Measurements from ENCODE around the gene MEIOB. TPM values are rescaled to one million over a fixed set of nuclear protein-coding genes. Genes with fewer than 3 reads are reported as not detected.
"Not testable (repeated sequence)": the region's sequence is repeated elsewhere in the genome, so short reads cannot be mapped to it uniquely, and the experiment has no call there.

MEIOB gene
- total RNA-seq, 1 donor from 2014 or later, result not detected

- ATAC-seq (ENCODE audit: low read depth) (no peak), DNase-seq (no peak)
- Mint-ChIP-seq H3K9me3 (no peaks in the 10 kb centered on the region), H3K36me3 (ENCODE audit: low read depth) (no peaks in the 10 kb centered on the region), H3K27me3 (peaks cover 11% of the 10 kb centered on the region), H3K4me3 (no peak overlapping the region), H3K27ac (no peak overlapping the region), H3K4me1 (no peaks in the 10 kb centered on the region)
- intact Hi-C loops (cut with micrococcal nuclease), result no loop called here
- POLR2A ChIA-PET, result interaction anchor here (0.7 kb wide), 1 partner anchor 434 kb away, joined by 9 read pairs; no protein-coding TSS in a partner anchor
- CTCF ChIA-PET, result no interaction called here
- TF ChIP-seq CTCF (IDR thresholded peaks at IDR 0.05), result no peak
Observed at GRCh38 chr16:1903845-1904840, 32.2 kb upstream of the MEIOB start.

- ChIA-PET POLR2A (no interaction called here), CTCF (no interaction called here)
- Mint-ChIP-seq H3K27me3 (peaks cover 11% of the 10 kb centered on the region), H3K4me3 (no peak overlapping the region), H3K27ac (no peak overlapping the region), H3K9me3 (no peaks in the 10 kb centered on the region), H3K36me3 (ENCODE audit: low read depth) (no peaks in the 10 kb centered on the region), H3K4me1 (no peaks in the 10 kb centered on the region)
- DNase-seq (no peak), ATAC-seq (ENCODE audit: low read depth) (no peak)
- TF ChIP-seq CTCF (IDR thresholded peaks at IDR 0.05), result no peak
- intact Hi-C loops (cut with micrococcal nuclease), result no loop called here
Observed at GRCh38 chr16:1903220-1903574, 31.2 kb upstream of the MEIOB start.

GRCh38 chr16:1902547-1903219 is 30.7 kb upstream of the MEIOB start:
- TF ChIP-seq CTCF (IDR thresholded peaks at IDR 0.05), result no peak
- DNase-seq (no peak), ATAC-seq (ENCODE audit: low read depth) (no peak)
- H3K9me3 Mint-ChIP-seq, result no peaks in the 10 kb centered on the region
- CTCF ChIA-PET, result no interaction called here
- no peak overlapping the region for H3K27ac Mint-ChIP-seq
- H3K36me3 Mint-ChIP-seq (ENCODE audit: low read depth), result no peaks in the 10 kb centered on the region
- peaks cover 11% of the 10 kb centered on the region for H3K27me3 Mint-ChIP-seq
- POLR2A ChIA-PET, result no interaction called here
- intact Hi-C loops (cut with micrococcal nuclease), result no loop called here
- H3K4me1 Mint-ChIP-seq, result no peaks in the 10 kb centered on the region
- H3K4me3 Mint-ChIP-seq, result no peak overlapping the region

- intact Hi-C loops (cut with micrococcal nuclease), result no loop called here
- no peak for TF ChIP-seq CTCF (IDR thresholded peaks at IDR 0.05)
- Mint-ChIP-seq H3K27ac (no peak overlapping the region), H3K4me1 (no peaks in the 10 kb centered on the region), H3K9me3 (no peaks in the 10 kb centered on the region), H3K27me3 (peaks cover 9% of the 10 kb centered on the region), H3K36me3 (ENCODE audit: low read depth) (no peaks in the 10 kb centered on the region), H3K4me3 (no peak overlapping the region)
- POLR2A ChIA-PET, result no interaction called here
- no peak for ATAC-seq (ENCODE audit: low read depth)
- CTCF ChIA-PET, result no interaction called here
- no peak for DNase-seq
Observed at GRCh38 chr16:1900452-1900774, 28.4 kb upstream of the MEIOB start.

- Mint-ChIP-seq H3K27ac (no peak overlapping the region), H3K4me1 (no peaks in the 10 kb centered on the region), H3K9me3 (no peaks in the 10 kb centered on the region), H3K36me3 (ENCODE audit: low read depth) (no peaks in the 10 kb centered on the region), H3K27me3 (peaks cover 9% of the 10 kb centered on the region), H3K4me3 (no peak overlapping the region)
- POLR2A ChIA-PET, result no interaction called here
- no peak for TF ChIP-seq CTCF (IDR thresholded peaks at IDR 0.05)
- ATAC-seq (ENCODE audit: low read depth) (no peak), DNase-seq (no peak)
- intact Hi-C loops (cut with micrococcal nuclease), result no loop called here
- CTCF ChIA-PET, result no interaction called here
Observed at GRCh38 chr16:1899641-1900451, 27.9 kb upstream of the MEIOB start.

- POLR2A ChIA-PET; ATAC-seq (ENCODE audit: low read depth); H3K4me3 Mint-ChIP-seq; H3K36me3 Mint-ChIP-seq (ENCODE audit: low read depth); H3K4me1 Mint-ChIP-seq; DNase-seq; intact Hi-C loops (cut with micrococcal nuclease); H3K27ac Mint-ChIP-seq; H3K27me3 Mint-ChIP-seq; H3K9me3 Mint-ChIP-seq; CTCF ChIA-PET: not testable (repeated sequence)
Observed at GRCh38 chr16:1897692-1898091, 25.7 kb upstream of the MEIOB start.

Data from activated B cell treated with CpG ODN at 0.5 μM for 24 hours (primary cell).